IMR-90 (cell line): ENCODE results near the gene SPPL3. TPM values are rescaled to one million over a fixed set of nuclear protein-coding genes. Genes with fewer than 3 reads are reported as not detected.

Experiments used
- ATAC-seq: fragments of 200-7000 bp; cut with Tn5 transposase; 2 replicates; pipeline ENCODE4 v1.9.1; 2020; ENCODE audit warnings: low read depth, mild to moderate bottlenecking, moderate library complexity
- BruUV-seq: library from RNA; stranded (reverse); fragments of 400-500 nt; replicated peaks from 2 replicates; lab custom pipeline; 2021; lab: Mats Ljungman, UMichigan
- CTCF ChIA-PET: fragments of 300-600 bp; formaldehyde crosslinking; extraction: SDS; loops from one replicate; lab custom pipeline; 2021; ENCODE audit warnings: antibody characterized with exemption; lab: Yijun Ruan, JAX
- POLR2A ChIA-PET: fragments of 300-600 bp; sonication (Branson Sonifier 250); formaldehyde crosslinking; loops from one replicate; lab custom pipeline; 2022; ENCODE audit warnings: antibody characterized with exemption; ENCODE audit not compliant: unreplicated experiment; lab: Charles Lee
- DNase-seq: peaks from one replicate; pipeline ENCODE4 v3.0.0; 2013
- H2AFZ ChIP-seq: replicated peaks from 2 replicates; pipeline ENCODE3; 2013; ENCODE audit warnings: low read length, mild to moderate bottlenecking; ENCODE audit not compliant: poor library complexity
- H2AK5ac ChIP-seq: 2 replicates; pipeline ENCODE4 v1.6.1; 2013; ENCODE audit warnings: low read depth, low read length, inconsistent platforms
- H2AK9ac ChIP-seq: replicated peaks from 2 replicates; pipeline ENCODE3; 2013; ENCODE audit warnings: mild to moderate bottlenecking, low read depth, low read length, moderate library complexity; ENCODE audit not compliant: poor library complexity
- H2BK120ac ChIP-seq: 2 replicates; pipeline ENCODE4 v1.6.1; 2013; ENCODE audit warnings: low read depth, low read length, inconsistent platforms
- H2BK15ac ChIP-seq: 3 replicates; pipeline ENCODE4 v1.6.1; 2013; ENCODE audit warnings: low read depth, low read length, inconsistent platforms
- H2BK20ac ChIP-seq: 2 replicates; pipeline ENCODE4 v1.6.1; 2013; ENCODE audit warnings: low read depth, mild to moderate bottlenecking, inconsistent platforms, low read length, moderate library complexity
- H2BK5ac ChIP-seq: 2 replicates; pipeline ENCODE4 v1.6.1; 2013; ENCODE audit warnings: mild to moderate bottlenecking, low read depth, low read length, inconsistent platforms; ENCODE audit not compliant: poor library complexity, severe bottlenecking
- H3K14ac ChIP-seq: replicated peaks from 2 replicates; pipeline ENCODE4 v1.6.1; 2013; ENCODE audit warnings: low read depth, low read length, inconsistent platforms
- H3K18ac ChIP-seq: 2 replicates; pipeline ENCODE4 v1.6.1; 2013; ENCODE audit warnings: low read depth, low read length, control low read depth
- H3K23ac ChIP-seq: 2 replicates; pipeline ENCODE4 v1.6.1; 2013; ENCODE audit warnings: low read depth, low read length, inconsistent platforms
- H3K27ac ChIP-seq: 2 replicates; pipeline ENCODE4 v1.5.1; 2013; ENCODE audit warnings: mild to moderate bottlenecking, control low read depth, low read length; ENCODE audit not compliant: insufficient read depth
- H3K27me3 ChIP-seq: 2 replicates; pipeline ENCODE4 v1.6.1; 2013; ENCODE audit warnings: low read length; ENCODE audit not compliant: control insufficient read depth, insufficient read depth
- H3K36me3 ChIP-seq: 2 replicates; pipeline ENCODE4 v1.6.1; 2013; ENCODE audit warnings: low read length, mixed read lengths; ENCODE audit not compliant: control insufficient read depth, insufficient read depth
- H3K4ac ChIP-seq: 2 replicates; pipeline ENCODE4 v1.6.1; 2013; ENCODE audit warnings: low read depth, low read length, inconsistent platforms
- H3K4me1 ChIP-seq: 2 replicates; pipeline ENCODE4 v1.6.1; 2013; ENCODE audit warnings: low read length, mixed read lengths; ENCODE audit not compliant: control insufficient read depth, insufficient read depth
- H3K4me2 ChIP-seq: 2 replicates; pipeline ENCODE4 v1.6.1; 2013; ENCODE audit warnings: low read depth, mild to moderate bottlenecking, control low read depth, low read length, moderate library complexity
- H3K4me3 ChIP-seq: 2 replicates; pipeline ENCODE4 v1.5.1; 2013; ENCODE audit warnings: low read depth, mild to moderate bottlenecking, control low read depth, low read length, moderate library complexity; ENCODE audit not compliant: insufficient read depth
- H3K56ac ChIP-seq: 2 replicates; pipeline ENCODE4 v1.6.1; 2013; ENCODE audit warnings: low read length, inconsistent platforms; ENCODE audit not compliant: insufficient read depth; ENCODE audit errors: extremely low read depth
- H3K79me1 ChIP-seq, 2 experiments: 2 replicates each; pipeline ENCODE4 v1.6.1; 2013; ENCODE audit warnings: low read length in 2 of 2, inconsistent platforms in 1 of 2, low read depth in 1 of 2
- H3K9ac ChIP-seq: 2 replicates; pipeline ENCODE4 v1.6.1; 2013; ENCODE audit warnings: low read depth, low read length, control low read depth
- H3K9me1 ChIP-seq: 2 replicates; pipeline ENCODE4 v1.6.1; 2013; ENCODE audit warnings: low read length, inconsistent platforms; ENCODE audit not compliant: insufficient read depth
- H3K9me3 ChIP-seq: 2 replicates; pipeline ENCODE4 v1.6.1; 2013; ENCODE audit warnings: low read length; ENCODE audit not compliant: control insufficient read depth, insufficient read depth
- H4K20me1 ChIP-seq: 2 replicates; pipeline ENCODE4 v1.6.1; 2013; ENCODE audit warnings: low read length, inconsistent platforms; ENCODE audit not compliant: insufficient read depth
- H4K5ac ChIP-seq: 2 replicates; pipeline ENCODE4 v1.6.1; 2013; ENCODE audit warnings: mild to moderate bottlenecking, low read depth, low read length, control low read depth
- H4K8ac ChIP-seq, 2 experiments: 2 replicates each; pipeline ENCODE4 v1.6.1; 2013; ENCODE audit warnings: low read depth in 2 of 2, low read length in 2 of 2, control low read depth in 1 of 2, inconsistent platforms in 1 of 2
- H4K91ac ChIP-seq: 2 replicates; pipeline ENCODE4 v1.6.1; 2013; ENCODE audit warnings: low read depth, low read length, inconsistent platforms; ENCODE audit not compliant: insufficient read depth
- CEBPB ChIP-seq: IDR thresholded peaks from 2 replicates; pipeline ENCODE4 v1.6.1; 2012; ENCODE audit warnings: low read depth, low read length, improper control_type of control experiment
- CHD1 ChIP-seq: IDR thresholded peaks from 2 replicates; pipeline ENCODE4 v1.6.1; 2012; ENCODE audit warnings: low read depth, low read length, improper control_type of control experiment
- FOS ChIP-seq: fragments of 150-350 bp; IDR thresholded peaks from 2 replicates; pipeline ENCODE4 v1.6.1; 2016; ENCODE audit warnings: low read depth, low read length
- MAFK ChIP-seq: IDR thresholded peaks from 2 replicates; pipeline ENCODE4 v1.6.1; 2012; ENCODE audit warnings: low read depth, low read length, improper control_type of control experiment
- MAZ ChIP-seq: IDR thresholded peaks from 2 replicates; pipeline ENCODE4 v1.6.1; 2012; ENCODE audit warnings: low read depth, mild to moderate bottlenecking, low read length, improper control_type of control experiment, moderate library complexity, borderline replicate concordance
- MXI1 ChIP-seq: IDR thresholded peaks from 2 replicates; pipeline ENCODE4 v1.6.1; 2012; ENCODE audit warnings: low read depth, mild to moderate bottlenecking, low read length, moderate library complexity, borderline replicate concordance
- NFE2L2 ChIP-seq: fragments of 150-350 bp; IDR thresholded peaks from 2 replicates; pipeline ENCODE4 v1.6.1; 2016; ENCODE audit warnings: low read depth, mild to moderate bottlenecking, low read length
- POLR2A ChIP-seq: IDR thresholded peaks from 2 replicates; pipeline ENCODE4 v1.6.1; 2012; ENCODE audit warnings: mild to moderate bottlenecking, low read depth, low read length
- RAD21 ChIP-seq: IDR thresholded peaks from 2 replicates; pipeline ENCODE4 v1.6.1; 2012; ENCODE audit warnings: low read length, improper control_type of control experiment
- RCOR1 ChIP-seq: IDR thresholded peaks from 2 replicates; pipeline ENCODE4 v1.6.1; 2012; ENCODE audit warnings: mild to moderate bottlenecking, low read length, improper control_type of control experiment; ENCODE audit not compliant: insufficient replicate concordance
- RFX5 ChIP-seq: IDR thresholded peaks from 2 replicates; pipeline ENCODE4 v1.8.0; 2012; ENCODE audit warnings: low read depth, mild to moderate bottlenecking, low read length, moderate library complexity
- SMC3 ChIP-seq: fragments of 150-350 bp; IDR thresholded peaks from 2 replicates; pipeline ENCODE4 v1.6.1; 2016; ENCODE audit warnings: low read depth, mild to moderate bottlenecking, antibody characterized with exemption, low read length, moderate library complexity
- WGBS, 2 experiments: methylation state at CpG; one replicate each; pipeline versions ENCODE4 v1.1.5 to v1.1.7; 2013; ENCODE audit warnings: missing lambda C conversion rate in 2 of 2; ENCODE audit not compliant: insufficient read length in 1 of 2; ENCODE audit errors: extremely low coverage in 2 of 2; 5-methylcytosine and 5-hydroxymethylcytosine counted together
- dilution Hi-C: fragments of 300-500 bp; cut with HindIII; formaldehyde crosslinking; loops from one replicate; pipeline ENCODE4 v1.14.3; 2018; ENCODE audit warnings: low sequenced_read_pairs; ENCODE audit not compliant: unreplicated experiment
- in situ Hi-C: fragments of 300-500 bp; cut with MboI; formaldehyde crosslinking; loops from 3 replicates; pipeline ENCODE4 v1.14.3; 2019; ENCODE audit warnings: low sequenced_read_pairs, inconsistent platforms, mixed read lengths
- intact Hi-C: fragments of 100-400 bp; cut with micrococcal nuclease; formaldehyde crosslinking; loops from 2 replicates; pipeline ENCODE4 v1.10.0; 2022
- polyA plus RNA-seq, 3 experiments: library from polyadenylated mRNA; depleted of rRNA; stranded (reverse); fragments of >200 nt; gene quantifications; 2 replicates each; pipeline ENCODE4 v1.2.3, GENCODE V29; 2012; ENCODE audit warnings: low replicate concordance in 1 of 3
- total RNA-seq: library from RNA; depleted of rRNA; stranded (reverse); fragments of >200 nt; gene quantifications from 2 replicates; pipeline ENCODE4 v1.2.3, GENCODE V29; 2012
- TF ChIP-seq, protein P1 (sequence below): fragments of 150-350 bp; IDR thresholded peaks from 2 replicates; pipeline ENCODE4 v1.6.1; 2017; ENCODE audit warnings: mild to moderate bottlenecking, antibody characterized with exemption, low read length, low read depth
- TF ChIP-seq, protein P2 (sequence below): fragments of 150-350 bp; IDR thresholded peaks from 2 replicates; pipeline ENCODE4 v1.6.1; 2016; ENCODE audit warnings: low read depth, mild to moderate bottlenecking, low read length, moderate library complexity, borderline replicate concordance
- TF ChIP-seq, protein P3 (sequence below): conservative IDR thresholded peaks from 2 replicates; pipeline ENCODE4 v1.5.1; 2012; ENCODE audit warnings: mild to moderate bottlenecking, low read depth, low read length, improper control_type of control experiment

The SPPL3 gene
- total and polyA plus RNA-seq, 2 of the 4 experiments (the other 2 are of a cell fraction): 1.6 to 18.0 TPM

GRCh38 chr12:120739821-120740613 lies 164.1 kb downstream of the SPPL3 start:
- Histone ChIP-seq H3K36me3 (no peaks in the 10 kb centered on the region; the same call in 1 of the 2 replicates), H2BK20ac (no peak overlapping the region), H3K27me3 (no peaks in the 10 kb centered on the region), H2AK5ac (no peak overlapping the region), H3K14ac (no peak overlapping the region), H3K18ac (no peak overlapping the region), H2BK120ac (no peak overlapping the region), H3K4me2 (no peak overlapping the region), H3K56ac (no peak overlapping the region), H3K23ac (no peak overlapping the region), H3K4ac (no peak overlapping the region), H2BK15ac (no peak overlapping the region), H3K9ac (no peak overlapping the region), H4K8ac (no peak overlapping the region), H3K79me1 (no peaks in the 10 kb centered on the region), H3K27ac (no peak overlapping the region), H3K4me3 (no peak overlapping the region), H3K4me1 (no peaks in the 10 kb centered on the region), H4K91ac (no peak overlapping the region), H2AK9ac (no peak overlapping the region), H2AFZ (no peak overlapping the region), H4K5ac (no peak overlapping the region), H2BK5ac (no peak overlapping the region), H3K9me1 (no peaks in the 10 kb centered on the region), H4K20me1 (no peaks in the 10 kb centered on the region), H3K9me3 (no peaks in the 10 kb centered on the region)
- intact Hi-C loops: no loop called here
- 73% methylated on average over 8 of the region's 16 CpGs; no CpG with 5 or more reads in 1 of the 2 experiments for WGBS, 2 experiments
- no peak for TF ChIP-seq NFE2L2
- TF ChIP-seq, protein P1, sequence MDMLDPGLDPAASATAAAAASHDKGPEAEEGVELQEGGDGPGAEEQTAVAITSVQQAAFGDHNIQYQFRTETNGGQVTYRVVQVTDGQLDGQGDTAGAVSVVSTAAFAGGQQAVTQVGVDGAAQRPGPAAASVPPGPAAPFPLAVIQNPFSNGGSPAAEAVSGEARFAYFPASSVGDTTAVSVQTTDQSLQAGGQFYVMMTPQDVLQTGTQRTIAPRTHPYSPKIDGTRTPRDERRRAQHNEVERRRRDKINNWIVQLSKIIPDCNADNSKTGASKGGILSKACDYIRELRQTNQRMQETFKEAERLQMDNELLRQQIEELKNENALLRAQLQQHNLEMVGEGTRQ: no peak
- TF ChIP-seq MAFK: no peak
- no peak for TF ChIP-seq MAZ
- TF ChIP-seq RAD21: no peak
- TF ChIP-seq SMC3: no peak
- no peak for TF ChIP-seq RCOR1
- TF ChIP-seq, protein P2, sequence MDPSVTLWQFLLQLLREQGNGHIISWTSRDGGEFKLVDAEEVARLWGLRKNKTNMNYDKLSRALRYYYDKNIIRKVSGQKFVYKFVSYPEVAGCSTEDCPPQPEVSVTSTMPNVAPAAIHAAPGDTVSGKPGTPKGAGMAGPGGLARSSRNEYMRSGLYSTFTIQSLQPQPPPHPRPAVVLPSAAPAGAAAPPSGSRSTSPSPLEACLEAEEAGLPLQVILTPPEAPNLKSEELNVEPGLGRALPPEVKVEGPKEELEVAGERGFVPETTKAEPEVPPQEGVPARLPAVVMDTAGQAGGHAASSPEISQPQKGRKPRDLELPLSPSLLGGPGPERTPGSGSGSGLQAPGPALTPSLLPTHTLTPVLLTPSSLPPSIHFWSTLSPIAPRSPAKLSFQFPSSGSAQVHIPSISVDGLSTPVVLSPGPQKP: no peak
- TF ChIP-seq RFX5: no peak
- TF ChIP-seq CEBPB: no peak
- no peak for TF ChIP-seq CHD1
- TF ChIP-seq POLR2A: no peak
- no peak for TF ChIP-seq FOS
- no peak for TF ChIP-seq MXI1
- TF ChIP-seq, protein P3, sequence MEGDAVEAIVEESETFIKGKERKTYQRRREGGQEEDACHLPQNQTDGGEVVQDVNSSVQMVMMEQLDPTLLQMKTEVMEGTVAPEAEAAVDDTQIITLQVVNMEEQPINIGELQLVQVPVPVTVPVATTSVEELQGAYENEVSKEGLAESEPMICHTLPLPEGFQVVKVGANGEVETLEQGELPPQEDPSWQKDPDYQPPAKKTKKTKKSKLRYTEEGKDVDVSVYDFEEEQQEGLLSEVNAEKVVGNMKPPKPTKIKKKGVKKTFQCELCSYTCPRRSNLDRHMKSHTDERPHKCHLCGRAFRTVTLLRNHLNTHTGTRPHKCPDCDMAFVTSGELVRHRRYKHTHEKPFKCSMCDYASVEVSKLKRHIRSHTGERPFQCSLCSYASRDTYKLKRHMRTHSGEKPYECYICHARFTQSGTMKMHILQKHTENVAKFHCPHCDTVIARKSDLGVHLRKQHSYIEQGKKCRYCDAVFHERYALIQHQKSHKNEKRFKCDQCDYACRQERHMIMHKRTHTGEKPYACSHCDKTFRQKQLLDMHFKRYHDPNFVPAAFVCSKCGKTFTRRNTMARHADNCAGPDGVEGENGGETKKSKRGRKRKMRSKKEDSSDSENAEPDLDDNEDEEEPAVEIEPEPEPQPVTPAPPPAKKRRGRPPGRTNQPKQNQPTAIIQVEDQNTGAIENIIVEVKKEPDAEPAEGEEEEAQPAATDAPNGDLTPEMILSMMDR: no peak
- DNase-seq: no peak
- ChIA-PET CTCF (no interaction called here), POLR2A (no interaction called here)
- in situ Hi-C loops: no loop called here
- dilution Hi-C loops: no loop called here
- no peak for ATAC-seq
- BruUV-seq: no TSS peak
